Activated CD8-positive, alpha-beta memory T cell treated with anti-CD3 and anti-CD28 coated beads, Interleukin-2, amount 50 U/mL, for 4 hours (primary cell): Measurements from ENCODE around the gene CDKN1A.

Source experiments
- DNase-seq: peaks from one replicate; pipeline ENCODE4 v3.0.0-alpha.2; 2020

Gene CDKN1A

DNA sequence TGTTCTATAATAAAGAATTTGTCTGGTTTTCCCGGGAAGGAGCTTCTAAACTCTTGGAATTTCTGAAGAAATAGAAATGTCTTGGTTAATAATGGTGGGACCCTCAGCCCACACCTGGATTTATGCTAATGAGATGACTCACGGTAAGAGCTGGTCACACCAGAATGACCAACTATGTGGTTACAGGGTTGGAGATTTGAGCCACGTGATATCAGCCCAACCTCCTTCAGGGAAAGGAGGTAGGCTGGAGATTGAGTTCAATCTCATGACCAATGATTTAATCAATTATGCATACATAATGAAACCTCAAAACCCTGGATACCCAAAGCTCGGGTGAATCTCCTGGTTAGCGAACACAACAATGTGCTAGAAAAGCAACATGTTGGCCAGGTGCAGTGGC lies 22.1 kb upstream of the CDKN1A start:
- no peak for DNase-seq

GRCh38 chr6:36657271-36657670 lies 21.2 kb upstream of the CDKN1A start:
- DNase-seq: no peak

DNA sequence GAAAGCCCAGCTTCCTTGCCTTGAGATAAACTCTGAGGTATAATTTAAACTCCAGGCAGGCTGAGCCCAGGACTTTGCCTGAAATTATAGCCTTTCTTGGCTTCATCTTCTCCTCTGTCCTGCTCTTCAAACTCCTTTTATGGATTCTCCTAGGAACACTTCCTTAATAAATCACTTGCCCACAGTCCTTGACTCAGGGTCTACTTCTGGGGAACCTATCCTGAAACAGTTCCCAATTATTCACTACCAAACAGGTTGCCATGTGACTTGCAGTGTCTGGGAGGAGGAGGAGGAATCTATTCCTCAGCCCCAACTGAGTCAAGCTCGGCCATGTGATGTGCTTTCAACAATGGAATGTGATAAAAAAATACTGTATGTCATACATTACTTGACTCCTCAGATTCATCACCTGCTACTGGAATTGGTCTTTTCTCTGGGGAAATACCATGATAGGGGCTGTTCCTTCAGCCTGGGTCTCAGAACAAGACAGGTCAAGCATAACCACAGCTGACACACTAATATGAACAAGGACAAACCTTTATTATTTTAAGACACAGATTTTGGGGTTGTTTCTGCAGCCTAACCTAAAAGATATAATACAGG lies 20.5 kb upstream of the CDKN1A start:
- DNase-seq: no peak

GRCh38 chr6:36659271-36659670 lies 19.2 kb upstream of the CDKN1A start:
- no peak for DNase-seq

DNA sequence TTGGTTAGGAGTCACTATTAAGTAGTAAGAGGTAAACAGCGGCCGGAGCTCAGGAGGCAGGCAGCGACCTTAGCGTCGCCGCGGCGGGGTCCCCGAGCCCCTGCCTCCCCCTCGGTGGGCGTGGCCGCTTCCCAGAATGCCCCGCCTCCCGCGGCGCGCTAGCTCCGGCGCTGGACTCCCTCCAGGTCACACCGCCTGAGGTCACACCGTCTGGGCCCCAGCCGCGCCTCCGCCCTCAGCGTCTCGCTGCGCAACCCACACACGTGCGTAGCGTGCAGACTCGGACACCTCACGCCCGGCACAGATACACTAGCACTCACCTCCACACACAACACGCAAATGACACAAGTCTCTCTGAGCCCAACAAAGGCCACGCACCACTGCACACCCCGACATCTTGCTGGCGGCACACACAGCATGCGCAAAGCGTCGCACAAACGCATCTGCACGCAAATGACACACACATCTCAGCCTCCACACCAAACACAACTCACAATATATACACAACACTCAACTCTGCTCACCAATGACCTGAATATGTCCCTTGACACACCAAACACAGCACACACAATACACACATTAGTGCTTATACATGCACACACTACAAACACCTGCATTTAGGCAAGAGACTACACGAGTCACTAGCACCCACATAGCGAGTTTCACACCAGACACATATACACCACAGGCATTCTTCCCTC lies 17.6 kb upstream of the CDKN1A start:
- DNase-seq: no peak

DNA sequence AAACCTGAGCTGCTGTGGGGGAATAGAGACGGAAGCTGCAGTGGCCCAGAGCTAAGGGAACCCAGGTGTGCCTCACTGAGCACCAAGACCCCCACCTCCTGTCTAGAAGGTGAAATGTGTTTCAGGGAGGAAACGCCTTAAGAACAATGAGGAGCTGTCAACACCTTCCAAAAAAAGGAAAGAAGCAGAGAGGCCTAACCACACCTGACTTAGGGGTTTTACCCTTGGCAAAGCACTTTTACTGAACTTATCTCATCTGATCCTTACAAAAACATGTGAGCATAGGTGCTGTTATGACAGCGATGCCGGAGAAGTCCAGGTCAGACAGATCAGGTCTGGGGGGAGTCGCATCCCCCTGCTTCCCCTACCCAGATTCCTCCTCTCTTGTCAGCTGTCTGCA lies 16.1 kb upstream of the CDKN1A start:
- no peak for DNase-seq

GRCh38 chr6:36662827-36663256 lies 15.7 kb upstream of the CDKN1A start:
- no peak for DNase-seq

GRCh38 chr6:36663504-36664446 lies 14.7 kb upstream of the CDKN1A start:
- DNase-seq: no peak

- DNase-seq: no peak
Observed at GRCh38 chr6:36665180-36665579, 13.3 kb upstream of the CDKN1A start.

GRCh38 chr6:36666287-36666686 lies 12.2 kb upstream of the CDKN1A start:
- no peak for DNase-seq

GRCh38 chr6:36666826-36667591 lies 11.5 kb upstream of the CDKN1A start:
- no peak for DNase-seq

DNA sequence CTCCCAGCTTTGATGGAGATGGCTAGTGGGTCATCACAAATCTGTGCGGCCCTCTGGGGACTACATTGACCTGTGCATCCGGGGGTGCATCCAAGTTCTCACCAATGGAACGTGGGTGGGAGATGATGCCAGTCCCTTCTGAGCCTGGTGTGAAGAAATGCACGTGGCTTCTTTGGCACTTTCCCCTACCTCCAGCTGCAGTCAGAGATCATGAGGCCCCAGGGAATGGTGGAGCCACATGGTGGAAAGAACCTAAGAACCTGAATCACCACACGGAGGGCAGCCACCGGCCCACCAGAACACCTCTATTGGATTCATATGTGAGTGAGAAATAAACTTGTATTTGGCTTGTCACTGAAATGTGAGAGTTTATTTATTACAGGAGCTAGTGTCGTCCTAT lies 9.9 kb upstream of the CDKN1A start:
- DNase-seq: no peak

DNA sequence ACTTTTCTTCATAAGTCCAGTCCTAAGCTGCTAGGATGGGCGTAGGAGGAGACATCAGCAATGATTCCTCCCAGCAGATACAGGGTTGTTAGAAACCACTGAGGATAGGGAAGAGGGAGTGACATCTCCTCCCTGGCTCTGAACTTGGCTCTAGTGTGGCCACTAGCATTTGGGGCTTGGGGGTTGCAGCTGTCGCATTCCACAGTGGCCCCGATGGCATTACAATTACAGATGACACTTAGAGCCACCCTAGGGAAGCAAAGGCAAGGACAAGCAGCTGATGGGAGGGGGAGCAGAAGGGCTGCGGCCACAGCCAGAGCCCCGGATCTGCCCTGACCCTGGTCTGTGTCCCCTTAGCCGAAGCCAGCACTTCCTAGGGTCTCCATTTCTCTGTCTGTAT lies 9.5 kb upstream of the CDKN1A start:
- no peak for DNase-seq

- no peak for DNase-seq
Observed at GRCh38 chr6:36670271-36670670, 8.2 kb upstream of the CDKN1A start.

DNA sequence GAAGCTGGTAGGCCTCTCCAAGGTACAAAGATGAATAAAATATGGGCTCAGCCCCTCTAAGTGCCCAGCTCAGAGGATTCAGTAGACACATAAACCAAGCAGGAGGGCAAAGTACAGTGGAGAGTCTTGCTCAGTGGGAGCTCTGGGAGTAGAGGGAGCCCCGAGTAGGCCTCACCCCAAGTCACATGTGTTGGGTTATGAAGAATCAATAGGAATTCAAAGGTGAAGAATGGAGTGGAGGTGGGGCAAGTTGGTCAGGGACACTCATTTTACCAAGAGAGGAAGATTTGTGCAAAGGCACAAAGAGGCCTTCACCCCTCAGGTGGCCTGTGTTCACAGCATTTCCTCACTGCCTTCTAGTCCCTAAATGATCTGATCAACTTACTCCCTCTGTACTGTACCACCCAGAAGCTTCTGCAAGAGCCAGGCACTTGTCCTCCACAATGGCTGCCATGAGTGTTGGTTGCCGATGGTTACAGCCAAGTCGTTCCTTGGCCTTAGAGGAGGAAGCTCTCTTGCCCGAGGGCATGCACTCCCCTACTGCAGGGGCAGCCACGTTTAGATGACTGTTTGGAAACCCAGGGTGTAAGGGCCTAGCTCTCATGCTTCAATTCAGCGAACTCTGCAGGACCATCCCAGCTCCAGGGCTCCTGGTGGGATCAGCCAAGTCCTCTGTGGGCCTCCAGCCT lies 6.7 kb upstream of the CDKN1A start:
- DNase-seq: no peak

GRCh38 chr6:36673882-36674281 lies 4.6 kb upstream of the CDKN1A start:
- no peak for DNase-seq

DNA sequence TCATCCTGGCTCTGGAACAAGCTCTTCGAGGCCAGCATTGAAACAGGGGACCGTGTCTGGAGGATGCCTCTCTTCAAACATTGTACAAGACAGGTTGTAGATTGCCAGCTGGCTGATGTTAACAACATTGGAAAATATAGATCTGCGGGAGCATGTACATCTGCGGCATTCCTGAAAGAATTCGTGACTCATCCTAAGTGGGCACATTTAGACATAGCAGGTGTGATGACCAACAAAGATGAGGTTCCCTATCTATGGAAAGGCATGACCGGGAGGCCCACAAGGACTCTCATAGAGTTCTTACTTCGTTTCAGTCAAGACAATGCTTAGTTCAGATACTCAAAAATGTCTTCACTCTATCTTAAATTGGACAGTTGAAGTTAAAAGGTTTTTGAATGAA lies 3.6 kb upstream of the CDKN1A start:
- DNase-seq: no peak

GRCh38 chr6:36676141-36677058 lies 2.1 kb upstream of the CDKN1A start:
- DNase-seq: no peak

- no peak for DNase-seq
Observed at GRCh38 chr6:36677059-36677749, 1.3 kb upstream of the CDKN1A start.

GRCh38 chr6:36677753-36678487 lies 594 bp upstream of the CDKN1A start:
- no peak for DNase-seq
